AG04450 (cell line): ENCODE measurements around the gene RAC3. TPM values are rescaled to one million over a fixed set of nuclear protein-coding genes. Genes with fewer than 3 reads are reported as not detected.

Source experiments
- CTCF ChIA-PET: fragments of 300-600, 350-600 bp; formaldehyde crosslinking; extraction: SDS; loops from one replicate; lab custom pipeline; 2022; ENCODE audit warnings: antibody characterized with exemption, inconsistent platforms; lab: Charles Lee
- POLR2A ChIA-PET: fragments of 350-600 bp; formaldehyde crosslinking; extraction: SDS; loops from one replicate; lab custom pipeline; 2021; ENCODE audit warnings: antibody characterized with exemption, inconsistent platforms; lab: Yijun Ruan, JAX
- DNase-seq: peaks from one replicate; pipeline ENCODE4 v3.0.0-alpha.2; 2011; ENCODE audit warnings: low read depth, low spot score
- H3K27ac ChIP-seq: one replicate; pipeline ENCODE4 v1.5.1; 2012; ENCODE audit warnings: low read depth, low read length, control low read depth
- H3K27me3 ChIP-seq: one replicate; pipeline ENCODE4 v1.6.0; 2012; ENCODE audit warnings: low read length; ENCODE audit not compliant: control insufficient read depth, insufficient read depth
- H3K4me3 ChIP-seq: 2 replicates; pipeline ENCODE4 v1.5.1; 2011; ENCODE audit warnings: mild to moderate bottlenecking, low read depth, low read length, control low read depth
- H3K9me3 ChIP-seq: 2 replicates; pipeline ENCODE4 v1.5.1; 2012; ENCODE audit warnings: low read length; ENCODE audit not compliant: control insufficient read depth, insufficient read depth
- polyA plus RNA-seq: library from polyadenylated mRNA; depleted of rRNA; stranded (reverse); fragments of >200 nt; gene quantifications from 2 replicates; pipeline ENCODE4 v1.2.3, GENCODE V29; 2011; rRNA removed
- TF ChIP-seq, protein P1 (sequence below): IDR thresholded peaks from 2 replicates; pipeline ENCODE4 v1.5.1; 2011; ENCODE audit warnings: low read depth, low read length, control low read depth, inconsistent platforms

Gene RAC3
- polyA plus RNA-seq, 1 experiment = 12.9 TPM

DNA sequence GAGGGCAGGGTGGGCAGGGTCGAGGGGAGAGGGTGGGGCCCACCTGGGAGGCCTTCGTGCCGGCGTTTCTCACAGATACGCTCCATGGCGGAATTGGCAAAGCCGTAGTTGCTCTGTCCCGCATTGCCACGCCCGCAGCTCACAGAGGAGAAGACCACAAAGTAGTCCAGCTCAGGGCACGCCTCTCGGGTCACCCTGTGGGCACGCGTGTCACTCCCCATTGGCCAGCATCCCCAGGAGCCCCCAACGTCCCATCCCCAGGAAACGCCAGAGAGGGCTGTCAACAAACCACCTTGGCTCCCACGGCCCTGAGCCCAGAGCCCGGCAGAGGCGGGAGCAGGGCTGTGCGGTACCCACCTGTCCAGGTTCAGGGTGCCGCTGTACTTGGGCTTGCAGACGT is 50.5 kb downstream of the RAC3 start:
- H3K27me3 ChIP-seq = no peaks in the 10 kb centered on the region
- H3K27ac ChIP-seq = no peak overlapping the region
- no peaks in the 10 kb centered on the region; the same call in 1 of the 2 replicates for H3K9me3 ChIP-seq
- DNase-seq = no peak
- TF ChIP-seq, protein P1, sequence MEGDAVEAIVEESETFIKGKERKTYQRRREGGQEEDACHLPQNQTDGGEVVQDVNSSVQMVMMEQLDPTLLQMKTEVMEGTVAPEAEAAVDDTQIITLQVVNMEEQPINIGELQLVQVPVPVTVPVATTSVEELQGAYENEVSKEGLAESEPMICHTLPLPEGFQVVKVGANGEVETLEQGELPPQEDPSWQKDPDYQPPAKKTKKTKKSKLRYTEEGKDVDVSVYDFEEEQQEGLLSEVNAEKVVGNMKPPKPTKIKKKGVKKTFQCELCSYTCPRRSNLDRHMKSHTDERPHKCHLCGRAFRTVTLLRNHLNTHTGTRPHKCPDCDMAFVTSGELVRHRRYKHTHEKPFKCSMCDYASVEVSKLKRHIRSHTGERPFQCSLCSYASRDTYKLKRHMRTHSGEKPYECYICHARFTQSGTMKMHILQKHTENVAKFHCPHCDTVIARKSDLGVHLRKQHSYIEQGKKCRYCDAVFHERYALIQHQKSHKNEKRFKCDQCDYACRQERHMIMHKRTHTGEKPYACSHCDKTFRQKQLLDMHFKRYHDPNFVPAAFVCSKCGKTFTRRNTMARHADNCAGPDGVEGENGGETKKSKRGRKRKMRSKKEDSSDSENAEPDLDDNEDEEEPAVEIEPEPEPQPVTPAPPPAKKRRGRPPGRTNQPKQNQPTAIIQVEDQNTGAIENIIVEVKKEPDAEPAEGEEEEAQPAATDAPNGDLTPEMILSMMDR = no peak
- CTCF ChIA-PET = no interaction called here
- no peak overlapping the region for H3K4me3 ChIP-seq
- POLR2A ChIA-PET = interaction anchor here (0.6 to 1.0 kb wide), 3 partner anchors 10 to 50 kb away, joined by 3 read pairs; partner anchors contain the start of genes DUS1L and RAC3

DNA sequence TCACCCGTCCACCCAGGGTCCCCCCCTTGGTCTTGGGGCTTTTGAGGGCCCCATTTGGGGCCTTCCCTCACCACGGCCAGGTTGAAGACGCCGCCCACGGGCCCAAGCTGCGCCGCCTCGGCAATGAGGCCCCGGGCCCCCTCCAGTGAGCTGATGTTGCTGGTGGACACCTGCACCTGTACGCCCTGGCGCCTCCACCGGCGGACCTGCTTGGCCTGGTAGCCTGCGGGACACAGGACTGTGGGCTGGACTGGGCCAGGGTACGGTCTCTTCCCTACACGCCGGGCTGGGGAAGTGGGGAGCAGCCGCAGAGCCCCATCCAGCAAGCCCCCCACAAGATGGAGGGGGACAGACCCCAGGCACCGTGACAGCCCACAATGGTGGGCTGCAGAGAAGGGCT is 51.0 kb downstream of the RAC3 start:
- ChIA-PET CTCF (no interaction called here), POLR2A (interaction anchor here (1.0 kb wide), 1 partner anchor 17 kb away, joined by 3 read pairs; the partner anchor contains the start of gene DUS1L)

DNA sequence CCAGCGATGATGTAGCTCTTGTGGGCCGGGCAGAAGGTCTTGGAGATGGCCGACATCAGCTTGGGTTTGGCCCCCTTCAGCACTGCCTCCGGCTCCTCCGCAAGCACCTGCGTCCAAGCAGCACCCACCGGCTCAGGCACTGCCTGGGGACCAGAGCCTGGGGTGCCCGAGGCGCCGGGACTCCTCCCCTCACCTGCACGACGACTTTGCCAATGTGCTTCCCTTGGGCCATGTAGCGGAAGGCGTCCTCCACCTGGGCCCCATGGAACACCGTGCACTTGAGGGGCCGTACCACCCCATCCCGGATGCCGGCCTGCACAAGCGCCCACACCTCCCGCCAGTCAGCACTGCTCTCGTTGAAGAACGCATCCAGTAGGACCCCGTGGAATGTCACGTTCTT is 51.5 kb downstream of the RAC3 start:
- no peak for DNase-seq
- no peaks in the 10 kb centered on the region; the same call in 1 of the 2 replicates for H3K9me3 ChIP-seq
- ChIA-PET POLR2A (interaction anchor here (1.0 kb wide), 1 partner anchor 18 kb away, joined by 3 read pairs; the partner anchor contains the start of gene DUS1L), CTCF (interaction anchor here (0.6 kb wide), 1 partner anchor 10 kb away, joined by 3 read pairs; no protein-coding TSS in a partner anchor)
- H3K27ac ChIP-seq = no peak overlapping the region
- TF ChIP-seq, protein P1 = no peak
- no peak overlapping the region for H3K4me3 ChIP-seq
- H3K27me3 ChIP-seq = no peaks in the 10 kb centered on the region

More for the DNA sequence above, 51.0 kb downstream of the RAC3 start:
- no peak for DNase-seq
- H3K27ac ChIP-seq = no peak overlapping the region
- TF ChIP-seq, protein P1 = no peak
- H3K9me3 ChIP-seq = no peaks in the 10 kb centered on the region; the same call in 1 of the 2 replicates
- no peaks in the 10 kb centered on the region for H3K27me3 ChIP-seq
- no peak overlapping the region for H3K4me3 ChIP-seq

Other genes with a start within 250 kb of the RAC3 start
- gene GCGR, start 227.5 kb upstream of the RAC3 start, polyA plus RNA-seq = not detected in 2 replicates
- 63.2 and 88.2 TPM in 2 replicates for gene MCRIP1, start 198.4 kb upstream of the RAC3 start, polyA plus RNA-seq
- gene PPP1R27, start 196.6 kb upstream of the RAC3 start, polyA plus RNA-seq = not detected in 2 replicates
- gene P4HB, start 171.1 kb upstream of the RAC3 start, polyA plus RNA-seq = 158 and 342 TPM in 2 replicates
- gene ARHGDIA, start 160.3 kb upstream of the RAC3 start, polyA plus RNA-seq = 62.2 and 78.6 TPM in 2 replicates
- gene ALYREF, start 140.1 kb upstream of the RAC3 start, polyA plus RNA-seq = 57.7 and 57.8 TPM in 2 replicates
- gene ANAPC11, start 140.0 kb upstream of the RAC3 start, polyA plus RNA-seq = 213 and 233 TPM in 2 replicates
- 0.20 and 0.30 TPM in 2 replicates for gene NPB, start 129.4 kb upstream of the RAC3 start, polyA plus RNA-seq
- gene PCYT2, start 120.3 kb upstream of the RAC3 start, polyA plus RNA-seq = 25.2 and 31.8 TPM in 2 replicates
- 4.3 and 6.0 TPM in 2 replicates for gene SIRT7, start 113.5 kb upstream of the RAC3 start, polyA plus RNA-seq
- gene MAFG, start 103.9 kb upstream of the RAC3 start, polyA plus RNA-seq = 17.6 and 17.7 TPM in 2 replicates
- gene PYCR1, start 94.4 kb upstream of the RAC3 start, polyA plus RNA-seq = 103 and 154 TPM in 2 replicates
- not detected in 2 replicates for gene MYADML2, start 84.4 kb upstream of the RAC3 start, polyA plus RNA-seq
- gene NOTUM, start 70.5 kb upstream of the RAC3 start, polyA plus RNA-seq = 0.04 TPM in 1 of 2 replicates, not detected in the other
- gene ASPSCR1, start 54.0 kb upstream of the RAC3 start, polyA plus RNA-seq = 7.1 and 8.8 TPM in 2 replicates
- 32.5 and 42.2 TPM in 2 replicates for gene CENPX, start 8.8 kb upstream of the RAC3 start, polyA plus RNA-seq
- gene LRRC45, start 8.4 kb upstream of the RAC3 start, polyA plus RNA-seq = 3.4 and 4.0 TPM in 2 replicates
- gene DCXR, start 6.0 kb downstream of the RAC3 start, polyA plus RNA-seq = 35.5 and 55.6 TPM in 2 replicates
- gene RFNG, start 20.1 kb downstream of the RAC3 start, polyA plus RNA-seq = 11.8 and 14.1 TPM in 2 replicates
- gene GPS1, start 20.2 kb downstream of the RAC3 start, polyA plus RNA-seq = 63.1 and 94.3 TPM in 2 replicates
- gene DUS1L, start 34.1 kb downstream of the RAC3 start, polyA plus RNA-seq = 21.4 and 27.0 TPM in 2 replicates
- 6.2 and 9.6 TPM in 2 replicates for gene FASN, start 66.6 kb downstream of the RAC3 start, polyA plus RNA-seq
- gene CCDC57, start 181.2 kb downstream of the RAC3 start, polyA plus RNA-seq = 11.1 and 13.2 TPM in 2 replicates
- 61.7 and 80.3 TPM in 2 replicates for gene SLC16A3, start 197.4 kb downstream of the RAC3 start, polyA plus RNA-seq
- gene CSNK1D, start 242.0 kb downstream of the RAC3 start, polyA plus RNA-seq = 74.4 and 89.9 TPM in 2 replicates